HG03139 (cell line): Measurements from ENCODE around the gene WDR36.

Experiments used
- ATAC-seq: cut with Tn5 transposase; IDR thresholded peaks from one replicate; pipeline ENCODE4 v1.9.1; 2021; ENCODE audit not compliant: unreplicated experiment

The WDR36 gene

DNA sequence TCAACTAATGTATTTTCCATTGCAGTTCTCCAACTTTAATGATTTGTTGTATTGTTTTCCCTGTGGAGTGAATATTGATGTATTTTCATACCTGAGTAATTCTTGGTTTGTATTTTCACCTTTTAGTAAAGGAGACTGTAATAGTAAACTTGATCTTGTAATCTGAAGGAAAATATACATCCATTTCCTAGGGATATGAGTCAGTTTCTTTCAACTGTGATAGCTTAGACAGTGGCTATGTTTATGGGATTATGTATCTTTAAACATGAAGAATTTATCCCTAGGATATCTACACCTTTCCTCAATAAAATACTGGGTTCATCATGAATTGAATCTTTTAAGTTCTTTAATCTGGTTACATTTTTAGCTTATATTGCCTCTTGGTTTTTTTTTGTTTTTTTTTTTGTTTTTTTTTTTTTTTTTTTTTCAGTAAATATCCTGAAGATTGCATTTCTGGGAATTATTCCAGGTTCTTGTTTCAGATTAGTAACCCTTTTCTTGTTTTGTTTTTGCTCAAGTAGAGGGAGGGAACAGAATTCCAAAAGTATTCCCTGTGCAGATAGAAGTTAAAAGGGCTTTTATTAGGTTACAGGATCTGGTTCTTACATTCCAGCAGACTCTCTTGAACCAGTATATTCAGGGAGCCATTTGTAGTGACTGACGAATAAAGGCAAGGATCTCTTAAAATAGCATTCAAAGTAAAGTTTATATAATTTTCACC lies 7.1 kb downstream of the WDR36 start:
- ATAC-seq = no peak

GRCh38 chr5:111106320-111106948 lies 14.3 kb downstream of the WDR36 start:
- ATAC-seq = no peak

GRCh38 chr5:111107371-111107770 lies 15.2 kb downstream of the WDR36 start:
- no peak for ATAC-seq

- ATAC-seq = no peak
Observed at GRCh38 chr5:111111956-111112355, 19.8 kb downstream of the WDR36 start.

DNA sequence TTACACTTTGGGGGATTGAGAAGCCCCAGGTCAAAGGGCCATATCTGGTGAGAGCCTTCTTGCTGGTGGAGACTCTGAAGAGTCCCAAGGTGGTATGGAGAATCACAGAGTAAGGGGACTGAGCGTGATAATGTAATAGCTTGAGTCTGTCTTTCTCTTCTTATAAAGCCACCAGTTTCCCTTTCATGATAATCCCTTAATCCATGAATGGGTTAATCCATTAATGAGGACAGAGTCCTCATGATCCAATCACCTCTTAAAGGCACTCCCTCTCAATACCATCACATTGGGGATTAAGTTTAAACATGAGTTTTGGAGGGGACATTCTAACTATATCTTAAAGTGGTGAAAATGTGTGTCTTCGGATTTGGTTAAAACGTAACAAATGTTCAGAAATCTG lies 21.5 kb downstream of the WDR36 start:
- no peak for ATAC-seq

DNA sequence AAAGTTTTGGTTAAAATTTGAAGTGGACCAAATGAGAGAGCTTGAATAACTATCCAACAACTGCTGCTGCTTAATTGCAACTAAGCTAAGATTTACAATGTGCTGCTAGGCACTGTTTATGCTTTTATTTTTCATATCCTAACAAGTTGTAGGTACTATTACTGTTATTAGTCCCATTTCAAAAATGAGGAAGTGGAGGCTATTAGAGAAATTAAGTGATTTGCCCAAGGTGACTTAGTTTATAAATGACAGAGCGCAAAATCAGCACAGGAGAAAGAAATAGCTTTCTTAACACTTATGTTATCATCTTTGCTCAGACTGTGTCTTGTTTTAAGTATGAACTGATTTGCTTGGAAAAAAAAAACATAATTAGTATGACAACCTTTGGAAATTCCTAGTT lies 23.1 kb downstream of the WDR36 start:
- no peak for ATAC-seq

DNA sequence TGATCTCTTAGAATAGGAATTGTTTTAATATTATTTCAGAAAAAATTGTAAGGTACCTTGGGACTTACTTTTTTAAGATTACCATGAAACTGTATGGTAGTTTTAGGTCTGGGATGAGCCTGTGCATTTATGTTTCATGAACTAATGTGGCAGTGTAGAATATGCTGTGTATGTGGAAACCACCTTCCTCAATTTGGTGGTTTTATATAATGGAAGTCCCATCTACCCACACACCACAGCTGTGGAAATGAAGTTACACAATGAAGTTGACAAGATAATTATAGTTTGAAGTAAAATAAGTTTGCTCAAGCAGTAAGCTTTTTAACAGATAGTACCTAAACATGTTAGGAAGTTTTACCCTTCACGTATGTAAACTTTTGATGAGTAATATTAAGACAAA lies 24.4 kb downstream of the WDR36 start:
- no peak for ATAC-seq

DNA sequence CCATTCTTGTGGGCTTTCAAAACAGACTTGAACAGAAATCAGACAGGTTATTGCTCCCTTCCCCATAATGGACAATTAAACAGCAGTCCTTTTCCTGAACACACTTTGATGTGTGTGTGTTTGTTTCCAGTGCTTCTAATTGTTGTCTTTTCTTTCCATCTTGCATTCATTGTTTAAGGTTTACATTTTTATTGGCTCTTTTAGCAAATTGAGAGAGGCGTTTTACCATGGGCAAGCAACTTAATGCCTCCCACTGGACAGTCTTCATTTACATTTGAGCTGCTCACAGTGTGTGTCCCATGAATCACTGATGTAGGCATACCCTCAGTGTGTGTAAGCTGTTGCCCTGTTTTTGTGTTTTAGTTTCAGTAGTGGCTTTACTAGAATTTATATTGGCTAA lies 25.0 kb downstream of the WDR36 start:
- no peak for ATAC-seq

DNA sequence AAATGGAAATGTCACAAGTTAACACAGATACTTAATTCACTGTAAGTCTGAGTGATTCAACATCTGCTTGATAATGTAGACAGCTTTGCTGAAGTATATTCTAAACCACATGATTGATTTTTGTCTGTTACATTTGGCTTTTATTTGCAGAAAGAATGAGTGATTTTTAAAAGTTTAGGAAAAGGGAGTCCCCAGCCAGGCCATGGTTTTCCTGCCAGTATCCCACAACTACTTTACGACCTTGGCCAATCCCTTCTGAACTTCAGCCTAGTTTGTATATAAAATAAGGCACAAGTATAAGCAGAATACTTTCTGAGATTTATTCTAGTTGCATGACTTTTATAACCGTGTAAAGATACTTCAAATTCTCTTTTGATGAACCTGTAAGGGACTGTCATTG lies 27.1 kb downstream of the WDR36 start:
- ATAC-seq = no peak

- no peak for ATAC-seq
Observed at GRCh38 chr5:111119856-111120255, 27.7 kb downstream of the WDR36 start.

GRCh38 chr5:111120911-111121310 lies 28.8 kb downstream of the WDR36 start:
- ATAC-seq = no peak

GRCh38 chr5:111121926-111122325 lies 29.8 kb downstream of the WDR36 start:
- no peak for ATAC-seq

DNA sequence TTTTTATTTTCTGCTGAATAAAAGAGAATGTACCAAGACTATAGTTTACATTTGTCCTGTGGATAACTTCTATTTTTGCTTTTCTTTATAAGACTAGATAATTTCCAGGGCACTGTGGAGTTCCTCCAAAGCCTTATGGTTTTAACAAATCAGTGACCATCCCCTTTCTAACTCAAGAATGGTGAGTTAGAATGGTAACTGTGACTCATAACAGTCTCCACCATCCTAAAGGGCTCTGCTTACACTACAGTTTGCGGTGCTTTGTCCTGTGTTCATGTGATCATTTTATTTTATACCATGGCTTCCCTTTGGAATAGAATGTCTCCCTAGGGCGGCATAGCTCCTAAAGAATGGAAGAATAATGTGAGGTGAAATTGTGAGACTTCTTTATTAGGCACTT lies 30.2 kb downstream of the WDR36 start:
- no peak for ATAC-seq

DNA sequence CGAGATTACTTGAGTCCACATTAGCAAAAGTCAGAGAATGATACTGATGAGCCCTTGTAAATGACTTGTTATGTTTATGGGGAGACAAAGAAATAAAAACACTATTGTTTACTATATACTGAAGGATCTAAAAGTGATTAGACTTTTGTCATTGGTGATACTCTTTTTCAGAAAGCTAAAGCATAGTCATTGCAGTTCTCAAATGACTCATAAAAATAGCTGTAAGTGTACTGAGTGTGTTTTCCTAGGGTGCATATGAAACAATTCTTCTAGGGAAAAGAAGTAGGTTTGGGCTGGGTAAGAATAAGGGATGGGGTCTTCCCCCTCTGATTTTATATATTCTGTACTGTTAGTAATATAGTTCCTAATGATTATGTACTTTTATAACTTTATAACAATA lies 32.6 kb downstream of the WDR36 start:
- no peak for ATAC-seq

GRCh38 chr5:111126896-111127295 lies 34.7 kb downstream of the WDR36 start:
- ATAC-seq = no peak

DNA sequence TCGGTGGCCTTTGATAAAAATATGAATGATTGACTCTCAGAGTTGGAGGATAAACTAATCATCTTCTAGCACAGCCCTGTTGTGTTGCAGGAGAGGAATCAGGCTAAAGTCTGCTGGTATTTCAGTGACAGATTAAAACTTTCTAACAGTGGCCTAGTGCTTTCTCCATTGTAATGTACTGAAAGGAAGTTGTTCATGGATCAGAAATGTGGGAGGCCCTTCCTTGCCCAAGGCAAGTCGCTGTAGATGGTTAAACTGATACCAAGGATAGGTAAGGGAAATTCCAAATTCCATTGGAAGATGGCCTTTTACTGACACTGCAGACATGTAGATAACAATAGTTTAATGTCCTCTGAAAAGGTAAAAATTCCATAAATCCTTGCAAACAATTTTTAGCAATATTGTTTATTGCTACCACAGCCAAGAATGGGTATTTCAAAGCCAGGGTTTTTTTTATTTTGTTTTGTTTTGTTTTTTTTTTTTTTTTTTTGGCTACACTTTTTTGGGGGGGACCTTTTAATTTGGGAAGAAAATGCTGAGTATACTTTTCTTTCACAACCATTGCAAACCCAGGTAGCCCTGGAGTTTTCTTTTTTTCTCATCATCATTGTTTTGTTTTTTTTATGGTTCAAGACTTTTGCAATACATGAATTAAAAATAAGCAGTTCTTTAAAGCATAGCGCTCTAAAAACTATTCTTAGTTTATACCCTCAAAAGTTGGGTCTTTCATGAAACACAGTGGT lies 35.5 kb downstream of the WDR36 start:
- no peak for ATAC-seq

- ATAC-seq = no peak
Observed at GRCh38 chr5:111129938-111130337, 37.8 kb downstream of the WDR36 start.

DNA sequence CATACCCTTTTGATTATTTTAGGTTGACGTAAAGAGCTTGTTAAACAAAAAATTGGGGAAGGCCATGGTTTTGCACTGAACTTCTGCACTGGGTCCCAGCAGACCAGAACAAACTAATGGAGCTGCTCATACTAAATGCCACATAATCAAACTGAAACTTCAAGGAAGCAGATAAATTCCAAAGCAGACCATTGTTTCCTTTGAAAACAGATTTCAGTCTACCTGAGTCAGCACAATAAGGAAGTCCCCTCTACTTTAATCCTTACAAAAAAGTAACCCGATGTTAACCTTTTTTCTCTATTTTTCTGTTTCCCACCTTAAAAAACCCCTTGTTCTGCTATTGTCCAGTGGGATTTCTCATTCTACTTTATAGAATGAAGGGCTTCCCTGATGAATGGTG lies 39.2 kb downstream of the WDR36 start:
- ATAC-seq = no peak

- ATAC-seq = no peak
Observed at GRCh38 chr5:111132076-111132475, 39.9 kb downstream of the WDR36 start.

DNA sequence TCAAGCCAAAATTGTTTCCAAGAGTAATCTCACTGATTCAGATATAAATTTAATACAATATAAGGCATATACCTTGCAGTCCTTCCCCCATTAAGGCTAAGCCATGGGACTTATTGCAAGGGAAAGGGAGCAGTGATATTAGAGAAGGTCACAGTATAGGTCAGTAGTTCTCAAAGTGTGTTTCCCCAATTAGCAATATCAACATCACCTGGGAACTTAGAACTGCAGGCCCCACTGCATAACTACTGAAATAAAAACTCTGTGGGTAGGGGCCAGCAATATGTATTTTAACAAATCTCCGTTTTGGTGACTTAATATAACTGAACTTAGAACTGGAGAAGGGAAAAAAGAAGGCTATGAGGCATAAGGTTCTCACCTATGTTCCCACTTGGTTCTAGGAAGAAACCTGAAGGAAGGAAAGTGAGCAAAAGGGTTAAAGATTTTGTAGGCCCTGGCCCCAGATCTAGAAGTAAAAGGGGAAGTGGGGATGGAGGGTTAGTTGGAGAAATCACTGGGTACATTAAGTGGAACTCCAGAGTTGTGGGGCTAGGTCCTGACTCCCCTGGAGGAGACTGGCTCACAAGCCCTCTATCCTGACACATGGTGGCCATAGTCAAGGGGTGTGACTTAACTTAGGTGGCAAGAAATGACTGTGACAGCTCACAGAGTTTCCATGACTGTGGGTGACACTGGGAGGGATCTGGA lies 40.7 kb downstream of the WDR36 start:
- ATAC-seq = no peak

DNA sequence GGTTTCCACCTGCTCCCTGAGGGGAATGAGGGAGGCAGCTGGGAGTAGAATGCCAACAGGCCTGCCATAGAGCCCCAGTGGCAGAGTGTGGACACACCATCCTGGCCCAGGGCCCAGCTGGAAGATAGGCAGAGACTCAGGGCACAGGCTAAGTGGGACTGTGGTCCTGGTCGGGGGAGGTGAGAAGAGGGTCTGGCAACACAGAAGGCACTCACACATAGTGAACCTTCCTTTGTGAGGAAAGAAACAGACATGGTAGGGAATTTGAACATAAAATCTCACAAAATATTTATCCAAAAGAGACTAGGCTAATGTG lies 41.2 kb downstream of the WDR36 start:
- ATAC-seq = no peak

DNA sequence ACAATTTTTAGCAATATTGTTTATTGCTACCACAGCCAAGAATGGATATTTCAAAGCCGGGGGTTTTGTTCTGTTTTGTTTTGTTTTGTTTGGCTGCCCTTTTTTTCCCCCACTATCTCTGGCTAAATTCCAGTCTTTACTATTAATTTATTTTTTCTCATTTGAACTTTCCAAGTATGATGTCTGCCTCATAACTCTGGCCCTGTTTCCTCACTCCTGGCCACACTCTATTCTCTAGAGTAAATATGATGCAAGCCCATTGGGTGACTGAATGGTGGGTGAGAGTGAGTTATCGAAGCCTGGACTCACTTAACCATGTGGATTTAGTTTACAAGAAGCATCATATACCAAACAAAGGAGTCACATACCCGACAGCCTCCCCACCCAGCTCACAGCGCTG lies 41.9 kb downstream of the WDR36 start:
- ATAC-seq = no peak
